PC-3 (cell line): Measurements from ENCODE around the gene PLXNA4.

Experiments used
- EZH2 ChIP-seq: fragments of 300-600 bp; sonication (generic); IDR thresholded peaks from one replicate; pipeline ENCODE4 v1.6.1; 2017; ENCODE audit warnings: antibody characterized with exemption, mild to moderate bottlenecking, low read length; ENCODE audit not compliant: unreplicated experiment
- EZH2phosphoT487 ChIP-seq: fragments of 300-600 bp; sonication (generic); IDR thresholded peaks from 2 replicates; pipeline ENCODE4 v1.6.1; 2018; ENCODE audit warnings: mild to moderate bottlenecking, antibody characterized with exemption, low read length, borderline replicate concordance

DNA sequence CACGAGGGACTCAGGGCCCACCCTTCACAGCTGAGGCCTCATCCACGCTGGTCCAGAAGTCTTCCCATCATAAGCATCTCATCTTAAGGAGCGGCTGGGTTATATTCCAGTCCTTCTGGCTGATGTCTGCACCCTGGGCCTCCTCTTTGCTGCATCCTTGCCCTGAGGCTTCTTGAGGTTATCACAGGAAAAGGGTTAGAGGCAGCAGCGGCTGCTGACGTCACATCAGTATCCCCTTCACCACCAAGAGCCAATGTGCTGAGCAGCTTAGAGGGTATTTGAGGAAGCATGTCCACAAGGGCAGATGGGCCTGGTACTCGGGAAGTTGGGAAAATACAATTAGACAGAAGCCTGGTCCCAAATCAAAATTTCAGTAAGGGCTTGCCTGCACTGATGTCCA lies 125.1 kb downstream of the PLXNA4 start:
- TF ChIP-seq EZH2: no peak
- TF ChIP-seq EZH2phosphoT487: no peak
